HepG2 (cell line): ENCODE data around the gene GLDN. TPM values are rescaled to one million over a fixed set of nuclear protein-coding genes. Genes with fewer than 3 reads are reported as not detected.
A peak's percentile ranks its signal among the peaks of the same experiment; 100 is the strongest.

Source experiments
- ATF2 ChIP-seq: sonication (generic); formaldehyde crosslinking; IDR thresholded peaks from 2 replicates; pipeline ENCODE4 v1.4.0; 2020; ENCODE audit warnings: missing genetic modification reagents
- CEBPG ChIP-seq: IDR thresholded peaks from 2 replicates; pipeline ENCODE4 v1.6.1; 2016
- EEA1 ChIP-seq: sonication (generic); formaldehyde crosslinking; IDR thresholded peaks from 2 replicates; pipeline ENCODE4 v1.5.1; 2020; ENCODE audit warnings: mild to moderate bottlenecking, missing genetic modification reagents, borderline replicate concordance
- ERF ChIP-seq: IDR thresholded peaks from 2 replicates; pipeline ENCODE4 v1.6.1; 2018; ENCODE audit warnings: missing biosample characterization, missing genetic modification reagents
- HOXA9 ChIP-seq: sonication (generic); formaldehyde crosslinking; IDR thresholded peaks from 2 replicates; pipeline ENCODE4 v1.8.1; 2022; ENCODE audit warnings: missing genetic modification reagents, mild to moderate bottlenecking, moderate library complexity, borderline replicate concordance
- KLF12 ChIP-seq: sonication (generic); formaldehyde crosslinking; IDR thresholded peaks from 2 replicates; pipeline ENCODE4 v1.4.0; 2020; ENCODE audit warnings: missing genetic modification reagents, borderline replicate concordance
- MED13 ChIP-seq: sonication (generic); formaldehyde crosslinking; IDR thresholded peaks from 2 replicates; pipeline ENCODE4 v1.5.0; 2020; ENCODE audit warnings: missing genetic modification reagents
- MIXL1 ChIP-seq: IDR thresholded peaks from 2 replicates; pipeline ENCODE4 v1.6.1; 2016
- MTA3 ChIP-seq: sonication (generic); formaldehyde crosslinking; IDR thresholded peaks from 2 replicates; pipeline ENCODE4 v1.4.0; 2020; ENCODE audit warnings: missing genetic modification reagents
- POLR2A ChIP-seq, 2 experiments: IDR thresholded peaks; 2 replicates each; pipeline ENCODE4 v1.6.1; 2011; ENCODE audit warnings: low read depth in 2 of 2, low read length in 2 of 2, mild to moderate bottlenecking in 1 of 2, moderate library complexity in 1 of 2; ENCODE audit not compliant: insufficient read depth in 1 of 2
- SNAI1 ChIP-seq: sonication (generic); formaldehyde crosslinking; IDR thresholded peaks from 2 replicates; pipeline ENCODE4 v1.5.0; 2020; ENCODE audit warnings: mild to moderate bottlenecking, missing genetic modification reagents, borderline replicate concordance
- XBP1 ChIP-seq: sonication (generic); formaldehyde crosslinking; IDR thresholded peaks from 2 replicates; pipeline ENCODE4 v1.5.0; 2020; ENCODE audit warnings: missing genetic modification reagents
- ZFP1 ChIP-seq: IDR thresholded peaks from 2 replicates; pipeline ENCODE4 v1.6.1; 2016
- ZNF121 ChIP-seq: sonication (generic); formaldehyde crosslinking; IDR thresholded peaks from 2 replicates; pipeline ENCODE4 v1.5.0; 2020; ENCODE audit warnings: mild to moderate bottlenecking, missing genetic modification reagents
- ZNF292 ChIP-seq: sonication (generic); formaldehyde crosslinking; IDR thresholded peaks from 2 replicates; pipeline ENCODE4 v1.8.1; 2022; ENCODE audit warnings: mild to moderate bottlenecking, low read depth, missing genetic modification reagents, borderline replicate concordance
- ZNF678 ChIP-seq: sonication (generic); formaldehyde crosslinking; IDR thresholded peaks from 2 replicates; pipeline ENCODE4 v1.4.0; 2020; ENCODE audit warnings: mild to moderate bottlenecking, missing genetic modification reagents
- ZNF768 ChIP-seq: sonication (generic); formaldehyde crosslinking; IDR thresholded peaks from 2 replicates; pipeline ENCODE4 v1.4.0; 2020; ENCODE audit warnings: missing genetic modification reagents
- polyA plus RNA-seq, 8 experiments: library from polyadenylated mRNA; depleted of rRNA in 3 of 8; stranded (reverse) in 7 of 8; unstranded in 1 of 8; fragments of >200 nt; fragmentation: Illumina TruSeq in 4 of 8; extraction: Trizol in 4 of 8; gene quantifications; 2 replicates each; pipeline versions ENCODE4 v1.2.1 to v1.2.3, GENCODE V29; 2011 to 2016; ENCODE audit warnings: low read depth in 4 of 8, missing spikeins in 1 of 8, mixed read lengths in 1 of 8; ENCODE audit not compliant: insufficient read depth in 1 of 8
- total RNA-seq, 5 experiments: library from RNA; depleted of rRNA; stranded (reverse); fragments of >200 nt; fragmentation: Illumina TruSeq; extraction: Trizol; gene quantifications; 2 replicates each; pipeline ENCODE4 v1.2.3, GENCODE V29; 2016; ENCODE audit warnings: low read depth in 1 of 5
- TF ChIP-seq, protein P1 (sequence below): IDR thresholded peaks from 2 replicates; pipeline ENCODE4 v1.6.1; 2016
- TF ChIP-seq, protein P2 (sequence below): sonication (generic); formaldehyde crosslinking; IDR thresholded peaks from 2 replicates; pipeline ENCODE4 v1.4.0; 2020; ENCODE audit warnings: mild to moderate bottlenecking, missing genetic modification reagents
- TF ChIP-seq, protein P3 (sequence below): sonication (generic); formaldehyde crosslinking; IDR thresholded peaks from 2 replicates; pipeline ENCODE4 v1.4.0; 2020; ENCODE audit warnings: mild to moderate bottlenecking, missing genetic modification reagents
- TF ChIP-seq, protein P4 (sequence below): sonication (generic); formaldehyde crosslinking; IDR thresholded peaks from 2 replicates; pipeline ENCODE4 v1.5.1; 2020; ENCODE audit warnings: missing genetic modification reagents, mild to moderate bottlenecking, borderline replicate concordance

Gene GLDN
- total and polyA plus RNA-seq, 2 of the 13 experiments (the other 11 are each of a cell fraction or from before 2014, with no cell fraction given): 0.86 to 1.0 TPM

DNA sequence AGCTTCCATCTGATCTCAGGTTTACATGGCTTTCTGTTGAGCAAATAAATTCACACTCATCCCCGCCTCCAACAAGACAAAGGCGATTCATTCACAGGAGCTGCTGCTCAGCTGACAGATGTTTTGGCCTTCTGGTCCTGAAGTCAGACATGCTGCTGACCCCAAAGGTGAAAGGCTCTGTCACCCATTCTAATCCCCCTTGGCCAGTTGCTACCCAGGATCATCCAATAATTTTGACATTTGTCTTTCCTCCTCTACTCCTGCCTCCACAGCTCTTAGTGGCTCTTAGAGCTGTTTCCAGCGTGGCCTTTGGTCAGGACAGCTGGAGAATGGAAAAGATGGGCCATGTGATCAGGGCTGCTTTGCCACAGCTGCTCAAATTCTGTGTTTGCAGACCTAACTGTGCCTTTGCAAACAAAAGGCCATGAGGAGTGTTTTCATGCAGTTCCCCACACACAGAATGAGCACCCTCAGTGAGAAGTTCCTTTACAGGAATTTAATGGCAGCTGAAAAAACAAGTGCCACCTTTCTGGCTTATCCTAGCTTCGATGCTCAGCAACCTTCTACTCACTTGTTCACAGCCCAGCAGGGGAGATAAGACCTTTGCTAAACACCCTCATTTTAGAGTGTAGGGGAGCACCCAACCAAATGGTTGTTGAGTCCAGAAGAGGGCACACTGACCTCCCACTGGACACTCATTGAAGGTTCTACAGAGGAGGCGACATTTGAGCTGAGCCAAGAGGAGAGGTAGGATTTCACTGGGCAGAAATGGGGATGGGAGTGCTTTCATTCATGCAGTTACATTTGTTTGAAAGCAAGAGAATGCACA is 42.1 kb upstream of the GLDN start (continued):
- TF ChIP-seq ATF2 (CRISPR knock-in tag): peak; percentile 26; the same call in 1 of the 2 replicates
- no peak for TF ChIP-seq ZFP1 (CRISPR knock-in tag)
- peak; percentile 42; the same call in 1 of the 2 replicates for TF ChIP-seq ERF (CRISPR knock-in tag)
- no peak for TF ChIP-seq XBP1 (CRISPR knock-in tag)
- TF ChIP-seq, protein P1, sequence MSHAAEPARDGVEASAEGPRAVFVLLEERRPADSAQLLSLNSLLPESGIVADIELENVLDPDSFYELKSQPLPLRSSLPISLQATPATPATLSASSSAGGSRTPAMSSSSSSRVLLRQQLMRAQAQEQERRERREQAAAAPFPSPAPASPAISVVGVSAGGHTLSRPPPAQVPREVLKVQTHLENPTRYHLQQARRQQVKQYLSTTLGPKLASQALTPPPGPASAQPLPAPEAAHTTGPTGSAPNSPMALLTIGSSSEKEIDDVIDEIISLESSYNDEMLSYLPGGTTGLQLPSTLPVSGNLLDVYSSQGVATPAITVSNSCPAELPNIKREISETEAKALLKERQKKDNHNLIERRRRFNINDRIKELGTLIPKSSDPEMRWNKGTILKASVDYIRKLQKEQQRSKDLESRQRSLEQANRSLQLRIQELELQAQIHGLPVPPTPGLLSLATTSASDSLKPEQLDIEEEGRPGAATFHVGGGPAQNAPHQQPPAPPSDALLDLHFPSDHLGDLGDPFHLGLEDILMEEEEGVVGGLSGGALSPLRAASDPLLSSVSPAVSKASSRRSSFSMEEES (CRISPR knock-in tag): peak; percentile 76; the same call in 1 of the 2 replicates
- TF ChIP-seq, protein P2, sequence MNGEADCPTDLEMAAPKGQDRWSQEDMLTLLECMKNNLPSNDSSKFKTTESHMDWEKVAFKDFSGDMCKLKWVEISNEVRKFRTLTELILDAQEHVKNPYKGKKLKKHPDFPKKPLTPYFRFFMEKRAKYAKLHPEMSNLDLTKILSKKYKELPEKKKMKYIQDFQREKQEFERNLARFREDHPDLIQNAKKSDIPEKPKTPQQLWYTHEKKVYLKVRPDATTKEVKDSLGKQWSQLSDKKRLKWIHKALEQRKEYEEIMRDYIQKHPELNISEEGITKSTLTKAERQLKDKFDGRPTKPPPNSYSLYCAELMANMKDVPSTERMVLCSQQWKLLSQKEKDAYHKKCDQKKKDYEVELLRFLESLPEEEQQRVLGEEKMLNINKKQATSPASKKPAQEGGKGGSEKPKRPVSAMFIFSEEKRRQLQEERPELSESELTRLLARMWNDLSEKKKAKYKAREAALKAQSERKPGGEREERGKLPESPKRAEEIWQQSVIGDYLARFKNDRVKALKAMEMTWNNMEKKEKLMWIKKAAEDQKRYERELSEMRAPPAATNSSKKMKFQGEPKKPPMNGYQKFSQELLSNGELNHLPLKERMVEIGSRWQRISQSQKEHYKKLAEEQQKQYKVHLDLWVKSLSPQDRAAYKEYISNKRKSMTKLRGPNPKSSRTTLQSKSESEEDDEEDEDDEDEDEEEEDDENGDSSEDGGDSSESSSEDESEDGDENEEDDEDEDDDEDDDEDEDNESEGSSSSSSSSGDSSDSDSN (CRISPR knock-in tag): 0 out of 2 replicates have a peak, but pooled peaks have one; percentile 34
- TF ChIP-seq ZNF678 (CRISPR knock-in tag): no peak
- TF ChIP-seq EEA1 (CRISPR knock-in tag): no peak
- no peak for TF ChIP-seq MTA3
- no peak for TF ChIP-seq MED13 (CRISPR knock-in tag)
- TF ChIP-seq ZNF121 (CRISPR knock-in tag): peak; percentile 53; the same call in 1 of the 2 replicates
- TF ChIP-seq, protein P3, sequence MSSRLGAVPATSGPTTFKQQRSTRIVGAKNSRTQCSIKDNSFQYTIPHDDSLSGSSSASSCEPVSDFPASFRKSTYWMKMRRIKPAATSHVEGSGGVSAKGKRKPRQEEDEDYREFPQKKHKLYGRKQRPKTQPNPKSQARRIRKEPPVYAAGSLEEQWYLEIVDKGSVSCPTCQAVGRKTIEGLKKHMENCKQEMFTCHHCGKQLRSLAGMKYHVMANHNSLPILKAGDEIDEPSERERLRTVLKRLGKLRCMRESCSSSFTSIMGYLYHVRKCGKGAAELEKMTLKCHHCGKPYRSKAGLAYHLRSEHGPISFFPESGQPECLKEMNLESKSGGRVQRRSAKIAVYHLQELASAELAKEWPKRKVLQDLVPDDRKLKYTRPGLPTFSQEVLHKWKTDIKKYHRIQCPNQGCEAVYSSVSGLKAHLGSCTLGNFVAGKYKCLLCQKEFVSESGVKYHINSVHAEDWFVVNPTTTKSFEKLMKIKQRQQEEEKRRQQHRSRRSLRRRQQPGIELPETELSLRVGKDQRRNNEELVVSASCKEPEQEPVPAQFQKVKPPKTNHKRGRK (CRISPR knock-in tag): no peak
- no peak for TF ChIP-seq ZNF768 (CRISPR knock-in tag)
- TF ChIP-seq MIXL1 (CRISPR knock-in tag): 0 out of 2 replicates have a peak, but pooled peaks have one; percentile 19
- TF ChIP-seq, protein P4, sequence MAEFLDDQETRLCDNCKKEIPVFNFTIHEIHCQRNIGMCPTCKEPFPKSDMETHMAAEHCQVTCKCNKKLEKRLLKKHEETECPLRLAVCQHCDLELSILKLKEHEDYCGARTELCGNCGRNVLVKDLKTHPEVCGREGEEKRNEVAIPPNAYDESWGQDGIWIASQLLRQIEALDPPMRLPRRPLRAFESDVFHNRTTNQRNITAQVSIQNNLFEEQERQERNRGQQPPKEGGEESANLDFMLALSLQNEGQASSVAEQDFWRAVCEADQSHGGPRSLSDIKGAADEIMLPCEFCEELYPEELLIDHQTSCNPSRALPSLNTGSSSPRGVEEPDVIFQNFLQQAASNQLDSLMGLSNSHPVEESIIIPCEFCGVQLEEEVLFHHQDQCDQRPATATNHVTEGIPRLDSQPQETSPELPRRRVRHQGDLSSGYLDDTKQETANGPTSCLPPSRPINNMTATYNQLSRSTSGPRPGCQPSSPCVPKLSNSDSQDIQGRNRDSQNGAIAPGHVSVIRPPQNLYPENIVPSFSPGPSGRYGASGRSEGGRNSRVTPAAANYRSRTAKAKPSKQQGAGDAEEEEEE (CRISPR knock-in tag): no peak
- TF ChIP-seq SNAI1: no peak
- 0 out of 4 replicates have a peak, but pooled peaks of 1 of the 2 experiments have one; percentile 33 for TF ChIP-seq POLR2A (IDR thresholded peaks at IDR 0.05; ENCODE audit: insufficient read depth in 1 of 2, low read depth in 2 of 2, low read length in 2 of 2)
- 0 out of 2 replicates have a peak, but pooled peaks have one; percentile 46 for TF ChIP-seq KLF12 (CRISPR knock-in tag)
- peak; percentile 16; the same call in 1 of the 2 replicates for TF ChIP-seq CEBPG
- peak; percentile 38; the same call in 1 of the 2 replicates for TF ChIP-seq ZNF292 (CRISPR knock-in tag)
- no peak for TF ChIP-seq HOXA9 (CRISPR knock-in tag)
